ENCODE data around the gene SPTAN1.
A peak's percentile ranks its signal among the peaks of the same experiment; 100 is the strongest.

Gene SPTAN1

DNA sequence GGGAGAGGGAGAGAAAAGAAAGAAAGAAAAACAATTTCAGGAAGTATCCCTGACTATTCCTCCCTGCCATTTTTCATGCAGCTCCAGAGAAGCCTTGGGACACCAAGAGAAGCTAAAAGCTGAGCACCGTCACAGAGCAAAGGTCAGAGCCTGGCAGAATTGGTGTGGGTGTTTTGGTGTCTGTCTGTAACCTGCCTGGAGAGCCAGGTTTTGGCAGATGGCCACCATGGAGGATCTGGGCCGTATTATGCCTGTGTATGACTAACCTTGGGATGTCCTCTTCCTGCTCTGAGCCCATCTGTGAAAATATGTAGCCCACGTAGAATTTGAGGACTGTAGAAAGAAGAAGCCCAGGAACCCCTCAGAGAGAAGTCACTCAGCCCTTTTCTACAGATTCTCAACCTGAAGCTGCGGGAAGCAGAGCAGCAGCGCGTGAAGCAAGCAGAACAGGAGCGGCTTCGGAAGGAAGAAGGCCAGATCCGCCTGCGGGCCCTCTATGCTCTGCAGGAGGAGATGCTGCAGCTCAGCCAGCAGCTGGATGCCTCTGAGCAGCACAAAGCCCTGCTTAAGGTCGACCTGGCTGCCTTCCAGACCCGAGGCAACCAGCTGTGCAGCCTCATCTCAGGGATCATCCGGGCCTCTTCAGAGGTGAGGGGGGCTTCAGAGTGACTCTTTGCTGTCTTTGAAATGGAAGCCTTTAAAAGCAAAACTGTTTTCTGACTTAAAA, 29.0 kb upstream of the SPTAN1 start:
- no peak overlapping the region for H4K8ac ChIP-seq (ENCODE audit: low read depth, low read length)
- H3K18ac ChIP-seq (ENCODE audit: low read length): no peak overlapping the region
- H3K4ac ChIP-seq (ENCODE audit: low read length): no peak overlapping the region
- peaks cover 0 to 2% of the 10 kb centered on the region in 2 donors for H3K4me1 ChIP-seq (ENCODE audit: control insufficient read depth in 2 of 2, insufficient read depth in 1 of 2, low read depth in 1 of 2, low read length in 2 of 2)
- H3K36me3 ChIP-seq (replicated peaks in 1 of 2; ENCODE audit: control insufficient read depth in 2 of 2, insufficient read depth in 2 of 2, low read length in 2 of 2): peaks cover 10 to 63% of the 10 kb centered on the region in 2 donors
- no CpG with 5 or more reads among the region's 13 CpGs for WGBS, 2 donors (ENCODE audit: extremely low coverage in 2 of 2, insufficient read length in 2 of 2, insufficient replicate concordance in 1 of 2)
- no peak overlapping the region for H3K14ac ChIP-seq (ENCODE audit: low read length)
- H3K27ac ChIP-seq (replicated peaks; ENCODE audit: low read length): no peak overlapping the region
- H3K79me1 ChIP-seq (ENCODE audit: low read depth, low read length): no peaks in the 10 kb centered on the region
- H2BK12ac ChIP-seq (ENCODE audit: low read length): no peak overlapping the region
- H3K27me3 ChIP-seq (ENCODE audit: control insufficient read depth in 3 of 3, insufficient read depth in 3 of 3, low read depth in 1 of 3, low read length in 3 of 3): no peaks in the 10 kb centered on the region
- no peak overlapping the region for H2BK120ac ChIP-seq (ENCODE audit: low read depth, low read length)
- no peaks in the 10 kb centered on the region for H3K9me3 ChIP-seq (replicated peaks in 1 of 2; ENCODE audit: control insufficient read depth in 2 of 2, insufficient read depth in 1 of 2, low read depth in 1 of 2, low read length in 2 of 2)
- no peak overlapping the region for H3K4me2 ChIP-seq (ENCODE audit: insufficient read depth, low read length, poor library complexity, severe bottlenecking)
- no peak overlapping the region for H2BK5ac ChIP-seq (ENCODE audit: low read length)
- no peak overlapping the region for H2BK15ac ChIP-seq (ENCODE audit: low read length)
- no peak overlapping the region for H3K23ac ChIP-seq (ENCODE audit: low read depth, low read length, poor library complexity)
- DNase-seq (ENCODE audit: low spot score): no peak
- no peak overlapping the region for H3K4me3 ChIP-seq (ENCODE audit: low read length in 2 of 2)
- H3K9ac ChIP-seq (ENCODE audit: low read depth, low read length, poor library complexity): no peak overlapping the region
- no peak overlapping the region for H2AK5ac ChIP-seq (ENCODE audit: low read depth, low read length)
- H4K91ac ChIP-seq (ENCODE audit: low read depth, low read length, poor library complexity): no peak overlapping the region
- H2AFZ ChIP-seq (ENCODE audit: low read length): peak overlapping the region; percentile 29

DNA sequence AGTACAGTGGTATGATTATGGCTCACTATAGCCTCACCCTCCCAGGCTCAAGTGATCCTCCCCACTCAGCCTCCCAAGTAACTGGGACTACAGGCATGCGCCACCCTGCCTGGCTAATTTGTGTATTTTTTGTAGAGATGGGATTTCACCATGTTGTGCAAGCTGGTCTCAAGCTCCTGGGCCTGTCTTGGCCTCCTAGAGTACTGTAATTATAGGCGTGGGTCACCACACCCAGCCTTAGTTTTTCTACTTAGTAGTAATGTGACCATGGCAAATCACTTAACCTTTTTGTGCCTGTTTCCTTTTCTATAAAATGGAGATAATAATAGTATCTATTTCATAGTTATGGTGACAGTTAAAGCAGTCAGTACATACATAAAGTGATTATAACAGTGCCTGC, 25.7 kb upstream of the SPTAN1 start:
- Histone ChIP-seq H3K4ac (ENCODE audit: low read length) (no peak overlapping the region), H4K8ac (ENCODE audit: low read depth, low read length) (no peak overlapping the region), H3K4me3 (ENCODE audit: low read length in 2 of 2) (no peak overlapping the region), H3K27ac (replicated peaks; ENCODE audit: low read length) (no peak overlapping the region), H3K9me3 (replicated peaks in 1 of 2; ENCODE audit: control insufficient read depth in 2 of 2, insufficient read depth in 1 of 2, low read depth in 1 of 2, low read length in 2 of 2) (no peaks in the 10 kb centered on the region), H4K91ac (ENCODE audit: low read depth, low read length, poor library complexity) (no peak overlapping the region), H3K27me3 (ENCODE audit: control insufficient read depth in 3 of 3, insufficient read depth in 3 of 3, low read depth in 1 of 3, low read length in 3 of 3) (no peaks in the 10 kb centered on the region), H2AK5ac (ENCODE audit: low read depth, low read length) (no peak overlapping the region), H3K79me1 (ENCODE audit: low read depth, low read length) (no peaks in the 10 kb centered on the region), H3K23ac (ENCODE audit: low read depth, low read length, poor library complexity) (no peak overlapping the region), H2BK12ac (ENCODE audit: low read length) (no peak overlapping the region), H3K18ac (ENCODE audit: low read length) (no peak overlapping the region), H3K4me1 (ENCODE audit: control insufficient read depth in 2 of 2, insufficient read depth in 1 of 2, low read depth in 1 of 2, low read length in 2 of 2) (peaks cover 0 to 2% of the 10 kb centered on the region in 2 donors), H3K14ac (ENCODE audit: low read length) (no peak overlapping the region), H3K9ac (ENCODE audit: low read depth, low read length, poor library complexity) (no peak overlapping the region), H3K4me2 (ENCODE audit: insufficient read depth, low read length, poor library complexity, severe bottlenecking) (no peak overlapping the region), H2AFZ (ENCODE audit: low read length) (no peak overlapping the region), H2BK120ac (ENCODE audit: low read depth, low read length) (no peak overlapping the region), H3K36me3 (replicated peaks in 1 of 2; ENCODE audit: control insufficient read depth in 2 of 2, insufficient read depth in 2 of 2, low read length in 2 of 2) (peaks cover 16 to 80% of the 10 kb centered on the region in 2 donors), H2BK15ac (ENCODE audit: low read length) (no peak overlapping the region), H2BK5ac (ENCODE audit: low read length) (no peak overlapping the region)
- DNase-seq (ENCODE audit: low spot score): no peak
- no CpG with 5 or more reads among the region's 2 CpGs for WGBS, 2 donors (ENCODE audit: extremely low coverage in 2 of 2, insufficient read length in 2 of 2, insufficient replicate concordance in 1 of 2)

DNA sequence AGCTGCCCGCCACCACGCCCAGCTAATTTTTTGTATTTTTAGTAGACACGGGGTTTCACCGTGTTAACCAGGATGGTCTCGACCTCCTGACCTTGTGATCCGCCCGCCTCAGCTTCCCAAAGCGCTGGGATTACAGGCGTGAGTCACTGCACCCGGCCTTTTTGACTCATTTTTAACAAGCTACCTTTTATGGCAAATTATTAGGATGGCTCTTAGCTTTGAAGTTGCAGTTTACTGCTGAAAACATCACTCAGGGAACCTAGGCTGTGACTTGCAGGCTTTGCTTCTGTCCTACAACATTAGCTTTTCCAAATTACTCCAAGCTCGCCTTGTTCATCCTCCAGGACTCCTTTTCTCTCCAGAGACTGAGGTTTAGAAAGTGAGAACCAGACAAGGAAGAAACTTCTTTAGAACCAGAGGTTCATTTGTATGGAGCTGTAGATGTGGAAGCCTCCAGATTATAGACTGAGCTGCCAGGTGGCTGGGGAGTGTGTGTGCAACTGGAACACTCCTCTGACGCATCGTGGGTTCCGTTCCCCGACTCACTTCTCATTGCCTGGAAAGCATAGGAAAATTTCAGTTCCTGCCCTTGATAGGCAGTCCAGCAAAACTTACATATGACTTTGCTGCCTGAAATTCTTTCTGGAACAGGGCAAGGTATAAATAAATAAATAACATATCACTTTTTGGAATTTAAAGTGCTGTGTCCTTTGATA, 23.8 kb upstream of the SPTAN1 start:
- no CpG with 5 or more reads among the region's 15 CpGs for WGBS, 2 donors (ENCODE audit: extremely low coverage in 2 of 2, insufficient read length in 2 of 2, insufficient replicate concordance in 1 of 2)
- H2BK5ac ChIP-seq (ENCODE audit: low read length): no peak overlapping the region
- peaks cover 16 to 82% of the 10 kb centered on the region in 2 donors for H3K36me3 ChIP-seq (replicated peaks in 1 of 2; ENCODE audit: control insufficient read depth in 2 of 2, insufficient read depth in 2 of 2, low read length in 2 of 2)

DNA sequence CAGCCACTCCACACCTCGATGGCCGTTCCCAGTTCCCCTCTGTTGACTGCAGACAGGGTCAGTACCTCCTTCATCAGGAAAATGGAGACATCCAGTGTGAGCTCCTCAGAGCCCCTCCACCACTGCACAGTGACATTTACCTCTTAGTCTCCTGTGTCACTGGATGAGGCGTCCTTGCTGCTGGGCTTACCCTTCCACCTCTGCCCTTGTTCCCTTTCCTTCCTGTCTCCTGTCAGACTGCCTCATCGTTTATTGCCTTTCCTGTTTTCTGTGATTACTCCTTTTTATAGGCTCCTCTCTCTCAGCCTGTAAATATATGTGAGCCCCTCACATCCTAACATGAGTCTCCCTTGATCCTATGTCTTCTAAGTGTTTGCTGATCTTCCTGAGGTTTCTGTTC, 23.2 kb upstream of the SPTAN1 start:
- Histone ChIP-seq H3K14ac (ENCODE audit: low read length) (no peak overlapping the region), H3K4me2 (ENCODE audit: insufficient read depth, low read length, poor library complexity, severe bottlenecking) (no peak overlapping the region), H2AFZ (ENCODE audit: low read length) (no peak overlapping the region), H2BK12ac (ENCODE audit: low read length) (no peak overlapping the region), H3K9me3 (replicated peaks in 1 of 2; ENCODE audit: control insufficient read depth in 2 of 2, insufficient read depth in 1 of 2, low read depth in 1 of 2, low read length in 2 of 2) (no peaks in the 10 kb centered on the region), H2BK5ac (ENCODE audit: low read length) (no peak overlapping the region), H3K18ac (ENCODE audit: low read length) (no peak overlapping the region), H3K4me3 (ENCODE audit: low read length in 2 of 2) (no peak overlapping the region), H3K27me3 (ENCODE audit: control insufficient read depth in 3 of 3, insufficient read depth in 3 of 3, low read depth in 1 of 3, low read length in 3 of 3) (no peaks in the 10 kb centered on the region), H3K23ac (ENCODE audit: low read depth, low read length, poor library complexity) (no peak overlapping the region), H3K27ac (replicated peaks; ENCODE audit: low read length) (no peak overlapping the region), H2AK5ac (ENCODE audit: low read depth, low read length) (no peak overlapping the region), H2BK120ac (ENCODE audit: low read depth, low read length) (peak overlapping the region; percentile 63), H2BK15ac (ENCODE audit: low read length) (no peak overlapping the region), H3K4ac (ENCODE audit: low read length) (no peak overlapping the region), H3K9ac (ENCODE audit: low read depth, low read length, poor library complexity) (no peak overlapping the region), H4K91ac (ENCODE audit: low read depth, low read length, poor library complexity) (no peak overlapping the region), H4K8ac (ENCODE audit: low read depth, low read length) (no peak overlapping the region), H3K4me1 (ENCODE audit: control insufficient read depth in 2 of 2, insufficient read depth in 1 of 2, low read depth in 1 of 2, low read length in 2 of 2) (no peaks in the 10 kb centered on the region), H3K79me1 (ENCODE audit: low read depth, low read length) (no peaks in the 10 kb centered on the region), H3K36me3 (replicated peaks in 1 of 2; ENCODE audit: control insufficient read depth in 2 of 2, insufficient read depth in 2 of 2, low read length in 2 of 2) (peaks cover 16 to 82% of the 10 kb centered on the region in 2 donors)
- WGBS, 2 donors (ENCODE audit: extremely low coverage in 2 of 2, insufficient read length in 2 of 2, insufficient replicate concordance in 1 of 2): no CpG with 5 or more reads among the region's 4 CpGs
- no peak for DNase-seq (ENCODE audit: low spot score)

More for the DNA sequence above, 23.8 kb upstream of the SPTAN1 start:
- no peak overlapping the region for H3K4me2 ChIP-seq (ENCODE audit: insufficient read depth, low read length, poor library complexity, severe bottlenecking)
- H3K9ac ChIP-seq (ENCODE audit: low read depth, low read length, poor library complexity): no peak overlapping the region
- no peak overlapping the region for H2AFZ ChIP-seq (ENCODE audit: low read length)
- no peak overlapping the region for H2BK12ac ChIP-seq (ENCODE audit: low read length)
- H3K27ac ChIP-seq (replicated peaks; ENCODE audit: low read length): no peak overlapping the region
- H3K79me1 ChIP-seq (ENCODE audit: low read depth, low read length): no peaks in the 10 kb centered on the region
- H3K4me1 ChIP-seq (ENCODE audit: control insufficient read depth in 2 of 2, insufficient read depth in 1 of 2, low read depth in 1 of 2, low read length in 2 of 2): no peaks in the 10 kb centered on the region
- H4K8ac ChIP-seq (ENCODE audit: low read depth, low read length): no peak overlapping the region
- H3K23ac ChIP-seq (ENCODE audit: low read depth, low read length, poor library complexity): no peak overlapping the region
- H2BK120ac ChIP-seq (ENCODE audit: low read depth, low read length): peak overlapping the region; percentile 63
- no peak overlapping the region for H3K4ac ChIP-seq (ENCODE audit: low read length)
- no peak overlapping the region for H3K14ac ChIP-seq (ENCODE audit: low read length)
- no peak overlapping the region for H3K18ac ChIP-seq (ENCODE audit: low read length)
- no peaks in the 10 kb centered on the region for H3K27me3 ChIP-seq (ENCODE audit: control insufficient read depth in 3 of 3, insufficient read depth in 3 of 3, low read depth in 1 of 3, low read length in 3 of 3)
- no peak overlapping the region for H2BK15ac ChIP-seq (ENCODE audit: low read length)
- no peak for DNase-seq (ENCODE audit: low spot score)
- H4K91ac ChIP-seq (ENCODE audit: low read depth, low read length, poor library complexity): no peak overlapping the region
- H3K9me3 ChIP-seq (replicated peaks in 1 of 2; ENCODE audit: control insufficient read depth in 2 of 2, insufficient read depth in 1 of 2, low read depth in 1 of 2, low read length in 2 of 2): no peaks in the 10 kb centered on the region
- H2AK5ac ChIP-seq (ENCODE audit: low read depth, low read length): no peak overlapping the region
- no peak overlapping the region for H3K4me3 ChIP-seq (ENCODE audit: low read length in 2 of 2)
